ENCODE measurements around the gene ADGRV1.

ADGRV1 gene

GRCh38 chr5:91135475-91136248 is 577.1 kb downstream of the ADGRV1 start:
- no peak overlapping the region for H3K4me3 ChIP-seq (ENCODE audit: low read depth, low read length)
- TF ChIP-seq, protein P1, sequence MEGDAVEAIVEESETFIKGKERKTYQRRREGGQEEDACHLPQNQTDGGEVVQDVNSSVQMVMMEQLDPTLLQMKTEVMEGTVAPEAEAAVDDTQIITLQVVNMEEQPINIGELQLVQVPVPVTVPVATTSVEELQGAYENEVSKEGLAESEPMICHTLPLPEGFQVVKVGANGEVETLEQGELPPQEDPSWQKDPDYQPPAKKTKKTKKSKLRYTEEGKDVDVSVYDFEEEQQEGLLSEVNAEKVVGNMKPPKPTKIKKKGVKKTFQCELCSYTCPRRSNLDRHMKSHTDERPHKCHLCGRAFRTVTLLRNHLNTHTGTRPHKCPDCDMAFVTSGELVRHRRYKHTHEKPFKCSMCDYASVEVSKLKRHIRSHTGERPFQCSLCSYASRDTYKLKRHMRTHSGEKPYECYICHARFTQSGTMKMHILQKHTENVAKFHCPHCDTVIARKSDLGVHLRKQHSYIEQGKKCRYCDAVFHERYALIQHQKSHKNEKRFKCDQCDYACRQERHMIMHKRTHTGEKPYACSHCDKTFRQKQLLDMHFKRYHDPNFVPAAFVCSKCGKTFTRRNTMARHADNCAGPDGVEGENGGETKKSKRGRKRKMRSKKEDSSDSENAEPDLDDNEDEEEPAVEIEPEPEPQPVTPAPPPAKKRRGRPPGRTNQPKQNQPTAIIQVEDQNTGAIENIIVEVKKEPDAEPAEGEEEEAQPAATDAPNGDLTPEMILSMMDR (IDR thresholded peaks at IDR 0.05; ENCODE audit: low read depth, low read length, missing control alignments): no peak
- no peak for DNase-seq (ENCODE audit: low read depth)

- no peak overlapping the region for H3K4me3 ChIP-seq (ENCODE audit: low read depth, low read length)
- no peak for DNase-seq (ENCODE audit: low read depth)
- TF ChIP-seq, protein P1 (IDR thresholded peaks at IDR 0.05; ENCODE audit: low read depth, low read length, missing control alignments): no peak
These were observed 577.7 kb downstream of the ADGRV1 start for GRCh38 chr5:91136271-91136670.

- no peak overlapping the region for H3K4me3 ChIP-seq (ENCODE audit: low read depth, low read length)
- TF ChIP-seq, protein P1 (IDR thresholded peaks at IDR 0.05; ENCODE audit: low read depth, low read length, missing control alignments): no peak
- no peak for DNase-seq (ENCODE audit: low read depth)
These were observed 579.0 kb downstream of the ADGRV1 start for GRCh38 chr5:91137647-91138046.

DNA sequence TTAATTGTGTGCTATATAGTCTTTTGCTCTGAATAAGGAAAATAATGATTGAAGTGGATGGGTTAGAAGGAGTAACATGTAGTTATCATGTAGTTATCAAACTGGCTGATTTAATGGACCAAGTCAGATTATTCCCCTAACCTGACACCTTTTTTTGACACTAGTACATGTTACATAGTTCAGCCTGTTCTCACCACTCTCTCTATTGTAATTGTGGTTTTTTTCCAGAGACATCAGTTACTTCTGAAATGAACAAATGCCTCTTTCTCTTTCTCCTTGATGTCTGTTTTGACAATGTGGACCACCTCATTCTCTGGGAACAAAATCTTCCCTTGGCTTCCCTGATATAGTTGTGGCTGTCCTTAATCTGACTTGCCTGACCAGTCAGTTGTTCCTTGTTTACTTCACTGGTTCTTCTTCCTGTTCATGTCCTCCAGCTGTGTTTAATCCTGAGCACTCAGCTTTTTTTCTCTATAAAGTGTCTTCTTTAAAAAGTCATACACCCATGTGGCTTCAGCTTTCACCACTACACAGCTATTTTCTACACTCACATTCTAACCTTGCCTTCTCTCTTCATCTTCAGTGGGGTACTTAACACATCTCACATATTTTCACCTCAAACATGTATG is 581.1 kb downstream of the ADGRV1 start:
- no peak for DNase-seq (ENCODE audit: low read depth)
- H3K4me3 ChIP-seq (ENCODE audit: low read depth, low read length): no peak overlapping the region
- TF ChIP-seq, protein P1 (IDR thresholded peaks at IDR 0.05; ENCODE audit: low read depth, low read length, missing control alignments): no peak

- DNase-seq (ENCODE audit: low read depth): no peak
- TF ChIP-seq, protein P1 (IDR thresholded peaks at IDR 0.05; ENCODE audit: low read depth, low read length, missing control alignments): no peak
- no peak overlapping the region for H3K4me3 ChIP-seq (ENCODE audit: low read depth, low read length)
These were observed 582.1 kb downstream of the ADGRV1 start for GRCh38 chr5:91140657-91141056.

GRCh38 chr5:91141642-91142041 is 583.0 kb downstream of the ADGRV1 start:
- TF ChIP-seq, protein P1 (IDR thresholded peaks at IDR 0.05; ENCODE audit: low read depth, low read length, missing control alignments): no peak
- no peak overlapping the region for H3K4me3 ChIP-seq (ENCODE audit: low read depth, low read length)
- no peak for DNase-seq (ENCODE audit: low read depth)

Measured in GM12864 (cell line).